Measurements from ENCODE around the gene ZNF365.

The ZNF365 gene

DNA sequence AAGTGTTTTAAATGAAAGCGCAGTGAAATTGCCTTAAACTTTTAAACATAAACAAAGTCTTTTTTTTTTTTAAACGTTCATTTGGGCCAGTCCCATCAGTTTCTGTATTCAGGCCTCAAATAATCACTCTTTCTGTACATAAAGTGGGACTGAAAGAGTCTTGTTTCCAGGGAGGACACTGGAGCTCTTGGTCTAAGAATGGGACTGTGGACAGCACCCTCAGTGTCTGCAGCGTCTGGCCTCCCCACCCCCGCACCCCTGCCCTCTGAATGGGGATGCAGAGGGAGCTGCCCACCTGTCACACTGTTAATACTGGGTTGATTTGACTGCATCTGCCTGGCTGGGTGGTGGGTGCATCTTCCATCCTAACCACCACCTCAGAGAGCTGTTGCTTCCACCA, 5.2 kb downstream of the ZNF365 start:
- no peak for TF ChIP-seq GLIS3 (CRISPR knock-in tag; IDR thresholded peaks at IDR 0.05)
- no peak for ATAC-seq

DNA sequence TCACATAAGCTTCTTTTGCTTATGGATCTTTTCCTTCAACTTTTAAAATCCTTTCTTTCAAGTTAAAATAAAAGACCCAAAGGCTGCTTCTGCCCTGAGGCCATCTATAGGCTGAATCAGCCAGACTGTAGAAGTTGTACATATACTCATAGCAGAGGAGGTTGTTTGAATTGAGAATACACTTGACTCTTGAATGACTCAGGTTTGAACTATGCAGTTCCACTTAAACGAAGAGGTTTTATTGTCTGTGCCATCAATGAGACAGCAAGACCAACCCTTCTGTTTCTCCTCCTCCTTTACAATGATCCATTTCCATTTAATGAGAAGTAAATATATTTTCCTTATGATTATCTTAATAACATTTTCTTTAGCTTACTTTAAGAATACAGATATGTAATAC, 5.8 kb downstream of the ZNF365 start:
- ATAC-seq: peak; percentile 79
- TF ChIP-seq ISL1 (CRISPR knock-in tag; IDR thresholded peaks at IDR 0.05): peak; percentile 30; the same call in 1 of the 2 replicates
- TF ChIP-seq, protein P1, sequence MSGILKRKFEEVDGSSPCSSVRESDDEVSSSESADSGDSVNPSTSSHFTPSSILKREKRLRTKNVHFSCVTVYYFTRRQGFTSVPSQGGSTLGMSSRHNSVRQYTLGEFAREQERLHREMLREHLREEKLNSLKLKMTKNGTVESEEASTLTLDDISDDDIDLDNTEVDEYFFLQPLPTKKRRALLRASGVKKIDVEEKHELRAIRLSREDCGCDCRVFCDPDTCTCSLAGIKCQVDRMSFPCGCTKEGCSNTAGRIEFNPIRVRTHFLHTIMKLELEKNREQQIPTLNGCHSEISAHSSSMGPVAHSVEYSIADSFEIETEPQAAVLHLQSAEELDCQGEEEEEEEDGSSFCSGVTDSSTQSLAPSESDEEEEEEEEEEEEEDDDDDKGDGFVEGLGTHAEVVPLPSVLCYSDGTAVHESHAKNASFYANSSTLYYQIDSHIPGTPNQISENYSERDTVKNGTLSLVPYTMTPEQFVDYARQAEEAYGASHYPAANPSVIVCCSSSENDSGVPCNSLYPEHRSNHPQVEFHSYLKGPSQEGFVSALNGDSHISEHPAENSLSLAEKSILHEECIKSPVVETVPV (CRISPR knock-in tag; IDR thresholded peaks at IDR 0.05): no peak

DNA sequence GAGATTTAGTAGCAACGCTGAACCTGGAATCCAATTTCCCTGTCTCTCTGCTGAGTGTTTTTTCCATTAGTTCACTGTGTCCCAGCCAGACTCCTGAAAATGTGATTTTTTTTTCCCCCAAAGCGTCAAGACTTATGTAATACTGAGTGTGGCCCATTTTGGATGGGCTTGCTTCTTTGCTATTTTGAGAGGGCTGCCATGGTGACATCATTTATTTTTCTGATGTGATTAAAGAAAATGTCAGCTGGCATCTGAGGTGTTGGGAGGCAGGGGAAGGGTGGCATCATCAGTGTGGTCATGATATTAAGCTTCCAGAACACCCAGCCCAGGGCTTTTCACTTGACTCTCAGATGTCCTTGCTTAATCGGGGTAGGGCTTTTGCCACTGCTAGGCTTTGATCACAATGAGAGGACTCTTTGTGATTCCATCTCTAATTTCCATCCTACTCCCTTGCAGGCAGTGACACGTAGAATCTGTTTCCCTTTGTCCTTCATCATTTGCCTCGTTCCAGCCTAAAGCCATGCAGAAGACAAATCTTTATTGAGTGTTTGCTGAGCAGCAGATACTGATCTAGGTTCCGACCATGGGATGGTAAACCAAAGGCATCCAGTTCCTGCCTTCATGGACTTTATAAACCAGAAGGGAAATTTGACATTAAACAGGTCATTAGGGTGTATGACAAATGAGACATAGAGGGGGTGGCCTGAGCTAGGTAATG, 7.4 kb downstream of the ZNF365 start:
- no peak for TF ChIP-seq ISL1 (CRISPR knock-in tag; IDR thresholded peaks at IDR 0.05)
- TF ChIP-seq ZC3H10 (CRISPR knock-in tag; IDR thresholded peaks at IDR 0.05): no peak
- TF ChIP-seq ZNF70 (CRISPR knock-in tag; IDR thresholded peaks at IDR 0.05): no peak
- TF ChIP-seq, protein P2, sequence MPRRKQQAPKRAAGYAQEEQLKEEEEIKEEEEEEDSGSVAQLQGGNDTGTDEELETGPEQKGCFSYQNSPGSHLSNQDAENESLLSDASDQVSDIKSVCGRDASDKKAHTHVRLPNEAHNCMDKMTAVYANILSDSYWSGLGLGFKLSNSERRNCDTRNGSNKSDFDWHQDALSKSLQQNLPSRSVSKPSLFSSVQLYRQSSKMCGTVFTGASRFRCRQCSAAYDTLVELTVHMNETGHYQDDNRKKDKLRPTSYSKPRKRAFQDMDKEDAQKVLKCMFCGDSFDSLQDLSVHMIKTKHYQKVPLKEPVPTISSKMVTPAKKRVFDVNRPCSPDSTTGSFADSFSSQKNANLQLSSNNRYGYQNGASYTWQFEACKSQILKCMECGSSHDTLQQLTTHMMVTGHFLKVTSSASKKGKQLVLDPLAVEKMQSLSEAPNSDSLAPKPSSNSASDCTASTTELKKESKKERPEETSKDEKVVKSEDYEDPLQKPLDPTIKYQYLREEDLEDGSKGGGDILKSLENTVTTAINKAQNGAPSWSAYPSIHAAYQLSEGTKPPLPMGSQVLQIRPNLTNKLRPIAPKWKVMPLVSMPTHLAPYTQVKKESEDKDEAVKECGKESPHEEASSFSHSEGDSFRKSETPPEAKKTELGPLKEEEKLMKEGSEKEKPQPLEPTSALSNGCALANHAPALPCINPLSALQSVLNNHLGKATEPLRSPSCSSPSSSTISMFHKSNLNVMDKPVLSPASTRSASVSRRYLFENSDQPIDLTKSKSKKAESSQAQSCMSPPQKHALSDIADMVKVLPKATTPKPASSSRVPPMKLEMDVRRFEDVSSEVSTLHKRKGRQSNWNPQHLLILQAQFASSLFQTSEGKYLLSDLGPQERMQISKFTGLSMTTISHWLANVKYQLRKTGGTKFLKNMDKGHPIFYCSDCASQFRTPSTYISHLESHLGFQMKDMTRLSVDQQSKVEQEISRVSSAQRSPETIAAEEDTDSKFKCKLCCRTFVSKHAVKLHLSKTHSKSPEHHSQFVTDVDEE (CRISPR knock-in tag; IDR thresholded peaks at IDR 0.05): no peak
- TF ChIP-seq RARB (CRISPR knock-in tag; IDR thresholded peaks at IDR 0.05): no peak
- no peak for TF ChIP-seq ZNF8 (CRISPR knock-in tag; IDR thresholded peaks at IDR 0.05)
- TF ChIP-seq, protein P3, sequence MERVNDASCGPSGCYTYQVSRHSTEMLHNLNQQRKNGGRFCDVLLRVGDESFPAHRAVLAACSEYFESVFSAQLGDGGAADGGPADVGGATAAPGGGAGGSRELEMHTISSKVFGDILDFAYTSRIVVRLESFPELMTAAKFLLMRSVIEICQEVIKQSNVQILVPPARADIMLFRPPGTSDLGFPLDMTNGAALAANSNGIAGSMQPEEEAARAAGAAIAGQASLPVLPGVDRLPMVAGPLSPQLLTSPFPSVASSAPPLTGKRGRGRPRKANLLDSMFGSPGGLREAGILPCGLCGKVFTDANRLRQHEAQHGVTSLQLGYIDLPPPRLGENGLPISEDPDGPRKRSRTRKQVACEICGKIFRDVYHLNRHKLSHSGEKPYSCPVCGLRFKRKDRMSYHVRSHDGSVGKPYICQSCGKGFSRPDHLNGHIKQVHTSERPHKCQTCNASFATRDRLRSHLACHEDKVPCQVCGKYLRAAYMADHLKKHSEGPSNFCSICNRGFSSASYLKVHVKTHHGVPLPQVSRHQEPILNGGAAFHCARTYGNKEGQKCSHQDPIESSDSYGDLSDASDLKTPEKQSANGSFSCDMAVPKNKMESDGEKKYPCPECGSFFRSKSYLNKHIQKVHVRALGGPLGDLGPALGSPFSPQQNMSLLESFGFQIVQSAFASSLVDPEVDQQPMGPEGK (CRISPR knock-in tag; IDR thresholded peaks at IDR 0.05; ENCODE audit: borderline replicate concordance): no peak
- TF ChIP-seq ESRRG (CRISPR knock-in tag; IDR thresholded peaks at IDR 0.05): no peak
- no peak for TF ChIP-seq CSDC2 (CRISPR knock-in tag; IDR thresholded peaks at IDR 0.05)
- TF ChIP-seq TCF4 (CRISPR knock-in tag; IDR thresholded peaks at IDR 0.05; ENCODE audit: borderline replicate concordance): no peak
- TF ChIP-seq PPARA (CRISPR knock-in tag; IDR thresholded peaks at IDR 0.05; ENCODE audit: borderline replicate concordance): no peak
- no peak for TF ChIP-seq TOX (CRISPR knock-in tag; IDR thresholded peaks at IDR 0.05; ENCODE audit: borderline replicate concordance)
- TF ChIP-seq, protein P1 (CRISPR knock-in tag; IDR thresholded peaks at IDR 0.05): no peak
- TF ChIP-seq, protein P4, sequence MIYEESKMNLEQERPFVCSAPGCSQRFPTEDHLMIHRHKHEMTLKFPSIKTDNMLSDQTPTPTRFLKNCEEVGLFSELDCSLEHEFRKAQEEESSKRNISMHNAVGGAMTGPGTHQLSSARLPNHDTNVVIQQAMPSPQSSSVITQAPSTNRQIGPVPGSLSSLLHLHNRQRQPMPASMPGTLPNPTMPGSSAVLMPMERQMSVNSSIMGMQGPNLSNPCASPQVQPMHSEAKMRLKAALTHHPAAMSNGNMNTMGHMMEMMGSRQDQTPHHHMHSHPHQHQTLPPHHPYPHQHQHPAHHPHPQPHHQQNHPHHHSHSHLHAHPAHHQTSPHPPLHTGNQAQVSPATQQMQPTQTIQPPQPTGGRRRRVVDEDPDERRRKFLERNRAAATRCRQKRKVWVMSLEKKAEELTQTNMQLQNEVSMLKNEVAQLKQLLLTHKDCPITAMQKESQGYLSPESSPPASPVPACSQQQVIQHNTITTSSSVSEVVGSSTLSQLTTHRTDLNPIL (CRISPR knock-in tag; IDR thresholded peaks at IDR 0.05; ENCODE audit: low read depth): no peak
- no peak for TF ChIP-seq SNAI2 (CRISPR knock-in tag; IDR thresholded peaks at IDR 0.05)
- TF ChIP-seq, protein P5, sequence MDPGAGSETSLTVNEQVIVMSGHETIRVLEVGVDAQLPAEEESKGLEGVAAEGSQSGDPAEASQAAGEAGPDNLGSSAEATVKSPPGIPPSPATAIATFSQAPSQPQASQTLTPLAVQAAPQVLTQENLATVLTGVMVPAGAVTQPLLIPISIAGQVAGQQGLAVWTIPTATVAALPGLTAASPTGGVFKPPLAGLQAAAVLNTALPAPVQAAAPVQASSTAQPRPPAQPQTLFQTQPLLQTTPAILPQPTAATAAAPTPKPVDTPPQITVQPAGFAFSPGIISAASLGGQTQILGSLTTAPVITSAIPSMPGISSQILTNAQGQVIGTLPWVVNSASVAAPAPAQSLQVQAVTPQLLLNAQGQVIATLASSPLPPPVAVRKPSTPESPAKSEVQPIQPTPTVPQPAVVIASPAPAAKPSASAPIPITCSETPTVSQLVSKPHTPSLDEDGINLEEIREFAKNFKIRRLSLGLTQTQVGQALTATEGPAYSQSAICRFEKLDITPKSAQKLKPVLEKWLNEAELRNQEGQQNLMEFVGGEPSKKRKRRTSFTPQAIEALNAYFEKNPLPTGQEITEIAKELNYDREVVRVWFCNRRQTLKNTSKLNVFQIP (CRISPR knock-in tag; IDR thresholded peaks at IDR 0.05; ENCODE audit: borderline replicate concordance, low read depth): no peak
- no peak for TF ChIP-seq ZFP3 (CRISPR knock-in tag; IDR thresholded peaks at IDR 0.05)
- no peak for ATAC-seq
